Colonic mucosa (tissue), 4 donors: ENCODE data around the gene PAK5. TPM values are rescaled to one million over a fixed set of nuclear protein-coding genes. Genes with fewer than 3 reads are reported as not detected.

Experiments
- DNase-seq: peaks from one replicate; pipeline ENCODE4 v3.0.0-alpha.2; 2020
- H3K27ac ChIP-seq: fragments of 200-600 bp; one replicate; pipeline ENCODE4 v1.8.0; 2021
- H3K27me3 ChIP-seq: fragments of 200-600 bp; one replicate; pipeline ENCODE4 v1.8.0; 2021
- H3K36me3 ChIP-seq: fragments of 200-600 bp; one replicate; pipeline ENCODE4 v1.8.0; 2021
- H3K4me1 ChIP-seq: fragments of 200-600 bp; one replicate; pipeline ENCODE4 v1.8.0; 2021; ENCODE audit warnings: mild to moderate bottlenecking
- H3K4me3 ChIP-seq: fragments of 200-600 bp; one replicate; pipeline ENCODE4 v1.8.0; 2021
- H3K9ac ChIP-seq, 2 donors: one replicate each; pipeline ENCODE4 v1.7.0; 2013; ENCODE audit warnings: control low read depth in 2 of 2, low read depth in 2 of 2, low read length in 2 of 2
- H3K9me3 ChIP-seq: fragments of 200-600 bp; one replicate; pipeline ENCODE4 v1.8.0; 2021
- intact Hi-C: fragments of 100-400 bp; cut with DNase I; formaldehyde crosslinking; loops from one replicate; pipeline ENCODE4 v1.14.1; 2022
- total RNA-seq, 2 donors: library from RNA; stranded (reverse); fragmentation: NEBNext Ultra II Directional in 1 of 2; extraction: Animal tissue kit (Norgen Biotek cat#: 25700) in 1 of 2; gene quantifications; one replicate each; pipeline ENCODE4 v1.2.1, GENCODE V29; 2021
- TF ChIP-seq, protein P1 (sequence below): fragments of 200-600 bp; IDR thresholded peaks from one replicate; pipeline ENCODE4 v1.8.0; 2022; ENCODE audit warnings: antibody characterized with exemption, mild to moderate bottlenecking
- donor health status: healthy.
- donor health status: DM: no; HTN: no; CAD: no.
- donor health status: DM: no; HTN: no; CAD: no.

Gene PAK5
- total RNA-seq, 2 donors from 2014 or later: 0.07 TPM; not detected in 1

DNA sequence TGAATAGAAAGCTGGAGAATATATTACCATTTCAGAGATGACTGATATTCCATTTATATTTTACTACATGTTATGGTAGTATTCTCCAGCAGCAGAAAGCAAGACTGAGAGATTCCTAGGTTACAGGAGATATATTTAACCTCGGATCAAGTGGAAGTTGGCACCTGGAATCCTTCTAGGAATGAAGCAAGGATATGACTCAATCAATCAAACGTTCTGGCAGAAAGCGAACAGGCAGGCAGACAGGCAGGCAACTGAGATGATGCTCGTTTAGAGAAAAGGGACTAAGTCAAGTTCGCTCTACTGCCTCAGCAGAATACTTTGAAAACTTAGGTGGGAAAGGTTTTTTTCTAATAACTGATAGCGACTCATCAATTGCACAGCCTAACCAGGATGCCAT is 46.2 kb downstream of the PAK5 start:
- Histone ChIP-seq H3K4me3 (no peak overlapping the region), H3K27ac (no peak overlapping the region), H3K36me3 (no peaks in the 10 kb centered on the region), H3K9me3 (no peaks in the 10 kb centered on the region), H3K27me3 (no peaks in the 10 kb centered on the region), H3K9ac (no peak overlapping the region), H3K4me1 (no peaks in the 10 kb centered on the region)
- intact Hi-C loops: no loop called here
- no peak for DNase-seq
- TF ChIP-seq, protein P1, sequence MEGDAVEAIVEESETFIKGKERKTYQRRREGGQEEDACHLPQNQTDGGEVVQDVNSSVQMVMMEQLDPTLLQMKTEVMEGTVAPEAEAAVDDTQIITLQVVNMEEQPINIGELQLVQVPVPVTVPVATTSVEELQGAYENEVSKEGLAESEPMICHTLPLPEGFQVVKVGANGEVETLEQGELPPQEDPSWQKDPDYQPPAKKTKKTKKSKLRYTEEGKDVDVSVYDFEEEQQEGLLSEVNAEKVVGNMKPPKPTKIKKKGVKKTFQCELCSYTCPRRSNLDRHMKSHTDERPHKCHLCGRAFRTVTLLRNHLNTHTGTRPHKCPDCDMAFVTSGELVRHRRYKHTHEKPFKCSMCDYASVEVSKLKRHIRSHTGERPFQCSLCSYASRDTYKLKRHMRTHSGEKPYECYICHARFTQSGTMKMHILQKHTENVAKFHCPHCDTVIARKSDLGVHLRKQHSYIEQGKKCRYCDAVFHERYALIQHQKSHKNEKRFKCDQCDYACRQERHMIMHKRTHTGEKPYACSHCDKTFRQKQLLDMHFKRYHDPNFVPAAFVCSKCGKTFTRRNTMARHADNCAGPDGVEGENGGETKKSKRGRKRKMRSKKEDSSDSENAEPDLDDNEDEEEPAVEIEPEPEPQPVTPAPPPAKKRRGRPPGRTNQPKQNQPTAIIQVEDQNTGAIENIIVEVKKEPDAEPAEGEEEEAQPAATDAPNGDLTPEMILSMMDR: no peak

DNA sequence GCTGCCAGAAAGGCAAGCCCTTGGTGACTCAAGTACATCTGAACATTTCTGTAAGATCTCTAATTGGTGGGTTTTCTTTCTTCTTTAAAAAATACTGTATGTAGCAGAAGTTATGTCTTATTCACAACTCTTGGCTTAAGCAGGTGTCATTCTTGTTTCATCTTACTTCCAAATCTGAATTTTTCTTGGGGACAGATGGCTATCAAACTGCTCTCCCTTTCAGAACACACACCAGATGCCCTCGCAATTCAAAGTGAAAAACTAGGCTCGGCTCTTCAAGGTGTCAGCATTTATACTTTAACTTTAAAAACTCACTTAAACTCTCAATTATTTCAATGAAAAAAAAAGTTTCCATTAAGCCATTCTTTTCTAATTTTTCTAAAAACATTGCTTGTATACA is 49.7 kb downstream of the PAK5 start:
- DNase-seq: no peak

DNA sequence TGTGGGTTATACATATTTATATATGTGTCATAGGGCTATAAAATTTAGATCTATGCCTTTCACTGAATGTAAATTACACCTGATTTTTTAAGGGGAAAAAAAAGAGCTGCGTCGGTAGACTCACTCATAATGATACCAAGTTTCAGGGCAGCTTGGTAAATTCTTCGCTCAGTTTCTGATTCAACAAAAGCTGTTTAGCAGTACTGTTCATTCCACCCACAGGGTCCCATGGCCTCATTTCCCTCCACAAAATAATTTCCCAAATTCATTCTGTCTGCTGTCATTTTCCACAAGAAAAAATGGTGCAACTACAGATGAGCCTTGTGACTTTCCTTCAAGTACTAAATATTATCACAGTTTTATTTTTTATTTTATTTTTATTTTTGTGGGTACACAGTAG is 63.7 kb downstream of the PAK5 start:
- H3K27ac ChIP-seq: no peak overlapping the region
- intact Hi-C loops: no loop called here
- H3K4me1 ChIP-seq: no peaks in the 10 kb centered on the region
- H3K27me3 ChIP-seq: no peaks in the 10 kb centered on the region
- no peaks in the 10 kb centered on the region for H3K9me3 ChIP-seq
- H3K9ac ChIP-seq: no peak overlapping the region
- no peaks in the 10 kb centered on the region for H3K36me3 ChIP-seq
- H3K4me3 ChIP-seq: no peak overlapping the region
- TF ChIP-seq, protein P1: no peak
- no peak for DNase-seq

More for the DNA sequence above, 49.7 kb downstream of the PAK5 start:
- Histone ChIP-seq H3K27me3 (no peaks in the 10 kb centered on the region), H3K36me3 (no peaks in the 10 kb centered on the region), H3K9me3 (no peaks in the 10 kb centered on the region), H3K4me3 (no peak overlapping the region), H3K4me1 (no peaks in the 10 kb centered on the region), H3K9ac (no peak overlapping the region), H3K27ac (no peak overlapping the region)
- TF ChIP-seq, protein P1: no peak
- intact Hi-C loops: no loop called here

DNA sequence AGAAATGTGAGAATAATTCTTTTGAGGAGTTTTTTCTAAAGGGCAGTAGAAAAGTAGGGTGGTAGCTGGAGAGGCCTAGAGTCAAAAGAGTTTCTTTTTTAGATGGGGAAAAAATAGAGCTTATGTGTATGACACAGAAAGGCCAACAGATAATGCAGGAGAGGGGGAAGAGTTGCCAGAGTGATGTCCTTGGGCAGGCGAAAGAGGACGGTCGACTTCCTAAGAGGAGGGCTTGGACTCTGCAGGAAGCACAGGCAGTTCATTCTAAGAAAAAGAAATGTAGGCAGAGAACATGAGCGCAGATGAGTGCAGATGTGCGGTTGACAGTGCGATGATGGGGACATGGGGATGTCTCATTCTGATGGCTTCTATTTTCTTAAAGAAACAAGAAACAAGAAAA is 68.9 kb downstream of the PAK5 start:
- Histone ChIP-seq H3K9ac (no peak overlapping the region), H3K4me3 (no peak overlapping the region), H3K27ac (no peak overlapping the region), H3K9me3 (no peaks in the 10 kb centered on the region), H3K36me3 (no peaks in the 10 kb centered on the region), H3K27me3 (no peaks in the 10 kb centered on the region), H3K4me1 (no peaks in the 10 kb centered on the region)
- no peak for DNase-seq
- intact Hi-C loops: no loop called here
- TF ChIP-seq, protein P1: no peak

DNA sequence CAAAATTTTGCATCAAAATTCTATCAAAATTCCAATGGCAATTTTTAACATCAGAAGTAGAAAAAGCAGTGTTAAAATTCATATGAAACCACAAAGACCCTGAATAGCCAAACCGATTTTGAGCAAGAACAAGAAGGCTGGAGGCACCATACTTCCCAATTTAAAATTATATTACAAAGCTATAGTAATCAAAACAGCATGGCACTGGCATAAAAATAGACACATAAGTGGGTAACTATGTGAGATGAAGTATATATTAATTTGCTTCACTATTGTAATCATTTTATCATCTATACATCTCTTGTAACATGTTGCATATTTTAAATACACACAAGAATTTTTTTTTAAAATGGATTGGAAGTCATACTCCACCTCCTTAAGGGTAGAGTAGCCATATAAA is 77.4 kb downstream of the PAK5 start:
- Histone ChIP-seq H3K9ac (no peak overlapping the region), H3K27me3 (no peaks in the 10 kb centered on the region), H3K9me3 (no peaks in the 10 kb centered on the region), H3K27ac (no peak overlapping the region), H3K4me1 (no peaks in the 10 kb centered on the region), H3K36me3 (no peaks in the 10 kb centered on the region), H3K4me3 (no peak overlapping the region)
- TF ChIP-seq, protein P1: no peak
- no peak for DNase-seq
- intact Hi-C loops: no loop called here

DNA sequence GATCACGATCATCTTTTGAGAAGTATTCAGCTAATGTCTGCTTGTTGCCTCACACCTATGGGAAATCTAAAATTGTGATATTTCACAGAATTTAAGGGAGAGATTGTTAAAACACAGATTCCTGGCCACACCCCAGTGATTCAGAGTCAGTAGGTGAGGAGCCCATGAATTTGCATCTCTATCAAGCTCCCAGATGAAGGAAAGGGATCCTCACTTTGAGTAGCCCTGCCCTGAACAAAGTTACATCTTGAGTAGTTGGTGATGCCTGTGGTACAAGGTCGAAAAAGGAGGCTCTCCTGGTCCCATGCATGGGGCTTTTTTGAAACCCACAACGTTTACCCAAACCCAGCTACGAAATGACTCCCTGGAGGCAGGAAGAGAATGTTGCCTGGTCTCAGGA is 79.5 kb downstream of the PAK5 start:
- Histone ChIP-seq H3K9me3 (no peaks in the 10 kb centered on the region), H3K36me3 (no peaks in the 10 kb centered on the region), H3K4me3 (no peak overlapping the region), H3K9ac (no peak overlapping the region), H3K27ac (no peak overlapping the region), H3K4me1 (no peaks in the 10 kb centered on the region), H3K27me3 (no peaks in the 10 kb centered on the region)
- intact Hi-C loops: no loop called here
- TF ChIP-seq, protein P1: no peak
- no peak for DNase-seq
